Ureter (tissue), 1 donor: ENCODE measurements around the gene ADM2. TPM values are rescaled to one million over a fixed set of nuclear protein-coding genes. Genes with fewer than 3 reads are reported as not detected.
"Not testable (repeated sequence)": the region's sequence is repeated elsewhere in the genome, so short reads cannot be mapped to it uniquely, and the experiment has no call there.

Source experiments
- DNase-seq: peaks from one replicate; pipeline ENCODE4 v3.0.0-alpha.2; 2020; ENCODE audit warnings: low spot score
- total RNA-seq: library from RNA; stranded (reverse); gene quantifications from one replicate; pipeline ENCODE4 v1.2.4, GENCODE V29; 2023
- donor health status: DM: yes; HTN: yes; CAD: no.

ADM2 gene
- total RNA-seq, result 4.6 TPM

GRCh38 chr22:50481440-50482106 is at the start of gene ADM2:
TSS of gene ADM2 (plus strand) at chr22:50481543. CDS start at chr22:50481848, 305 bp downstream.
- DNase-seq, result no peak

- DNase-seq, result no peak
These were observed 49.0 kb upstream of the ADM2 start for GRCh38 chr22:50432131-50432876.

- DNase-seq, result not testable (repeated sequence)
These were observed 48.3 kb upstream of the ADM2 start for GRCh38 chr22:50432877-50433510.

GRCh38 chr22:50434849-50435248 is 46.5 kb upstream of the ADM2 start:
- no peak for DNase-seq

GRCh38 chr22:50435291-50436014 is 45.9 kb upstream of the ADM2 start:
- no peak for DNase-seq

- DNase-seq, result no peak
These were observed 45.1 kb upstream of the ADM2 start for GRCh38 chr22:50436015-50436830.

GRCh38 chr22:50436841-50437341 is 44.5 kb upstream of the ADM2 start:
- no peak for DNase-seq

- DNase-seq, result no peak
These were observed 43.6 kb upstream of the ADM2 start for GRCh38 chr22:50437511-50438304.

- DNase-seq, result no peak
These were observed 42.8 kb upstream of the ADM2 start for GRCh38 chr22:50438305-50439275.

- no peak for DNase-seq
These were observed 42.0 kb upstream of the ADM2 start for GRCh38 chr22:50439314-50439870.

GRCh38 chr22:50439871-50440331 is 41.4 kb upstream of the ADM2 start:
- no peak for DNase-seq

- no peak for DNase-seq
These were observed 40.6 kb upstream of the ADM2 start for GRCh38 chr22:50440544-50441249.

GRCh38 chr22:50441428-50441993 is 39.8 kb upstream of the ADM2 start:
- no peak for DNase-seq

GRCh38 chr22:50443197-50443596 is 38.1 kb upstream of the ADM2 start:
- DNase-seq, result no peak

GRCh38 chr22:50443801-50444625 is 37.3 kb upstream of the ADM2 start:
- DNase-seq, result no peak

GRCh38 chr22:50444663-50445062 is 36.7 kb upstream of the ADM2 start:
- no peak for DNase-seq
